ENCODE measurements around the gene PNRC2. TPM values are rescaled to one million over a fixed set of nuclear protein-coding genes. Genes with fewer than 3 reads are reported as not detected.
"Not testable (repeated sequence)": the region's sequence is repeated elsewhere in the genome, so short reads cannot be mapped to it uniquely, and the experiment has no call there.

PNRC2 gene
- total RNA-seq, 1 experiment from 2014 or later, result 67.7 TPM

- H3K9me3 ChIP-seq (ENCODE audit: insufficient read depth, low read depth), result no peaks in the 10 kb centered on the region
- H3F3A ChIP-seq (ENCODE audit: insufficient read depth, low read depth), result peaks cover 18% of the 10 kb centered on the region; the same call in 1 of the 2 replicates
- no TSS peak for BruUV-seq (replicated peaks)
- DNase-seq, result no peak
- CTCF ChIA-PET, result no interaction called here
- no peaks in the 10 kb centered on the region for H3K36me3 ChIP-seq (ENCODE audit: low read depth)
- intact Hi-C loops (cut with micrococcal nuclease; ENCODE audit: unreplicated experiment), result no loop called here
- no peak overlapping the region for H2AFZ ChIP-seq
- H3K79me2 ChIP-seq (ENCODE audit: low read depth), result no peaks in the 10 kb centered on the region
- H3K9me2 ChIP-seq (ENCODE audit: insufficient read depth), result no peaks in the 10 kb centered on the region
- no peak overlapping the region for H3K4me3 ChIP-seq
- peaks cover 39% of the 10 kb centered on the region for H3K4me1 ChIP-seq (replicated peaks; ENCODE audit: insufficient read depth)
- TF ChIP-seq EZH2 (IDR thresholded peaks at IDR 0.05; ENCODE audit: low read depth) (no peak), CTCF (conservative IDR thresholded peaks at IDR 0.05) (no peak)
- H3K27me3 ChIP-seq (ENCODE audit: insufficient read depth, low read depth), result no peaks in the 10 kb centered on the region
- POLR2A ChIA-PET (ENCODE audit: unreplicated experiment), result no interaction called here
- H4K20me1 ChIP-seq (ENCODE audit: insufficient read depth), result no peaks in the 10 kb centered on the region
- H3K4me2 ChIP-seq, result no peak overlapping the region
- no peak overlapping the region for H3K27ac ChIP-seq
These were observed 47.5 kb downstream of the PNRC2 start for GRCh38 chr1:24007079-24007478.

- DNase-seq; H3K9me3 ChIP-seq (ENCODE audit: insufficient read depth, low read depth); H4K20me1 ChIP-seq (ENCODE audit: insufficient read depth); H3K79me2 ChIP-seq (ENCODE audit: low read depth); H3K27me3 ChIP-seq (ENCODE audit: insufficient read depth, low read depth); H2AFZ ChIP-seq; BruUV-seq (replicated peaks); H3K36me3 ChIP-seq (ENCODE audit: low read depth); H3K4me3 ChIP-seq; H3K9me2 ChIP-seq (ENCODE audit: insufficient read depth); H3K27ac ChIP-seq; POLR2A ChIA-PET (ENCODE audit: unreplicated experiment): not testable (repeated sequence)
- Histone ChIP-seq H3K4me1 (replicated peaks; ENCODE audit: insufficient read depth) (peaks cover 29% of the 10 kb centered on the region), H3F3A (ENCODE audit: insufficient read depth, low read depth) (peaks cover 10% of the 10 kb centered on the region; the same call in 1 of the 2 replicates), H3K4me2 (peak overlapping the region; percentile 40; the same call in 1 of the 2 replicates)
- CTCF ChIA-PET, result interaction anchor here (0.7 to 0.9 kb wide), 2 partner anchors 10 kb away, joined by 3 read pairs; no protein-coding TSS in a partner anchor
- intact Hi-C loops (cut with micrococcal nuclease; ENCODE audit: unreplicated experiment), result loop anchor here (2.0 kb wide), 1 partner anchor 28 kb away; the partner anchor contains the start of gene SRSF10
These were observed 49.1 kb downstream of the PNRC2 start for GRCh38 chr1:24008574-24009184.

- intact Hi-C loops (cut with micrococcal nuclease; ENCODE audit: unreplicated experiment), result loop anchor here (2.0 kb wide), 1 partner anchor 29 kb away; the partner anchor contains the start of gene SRSF10
- H3K4me3 ChIP-seq, result no peak overlapping the region
- no peak for TF ChIP-seq CTCF (conservative IDR thresholded peaks at IDR 0.05)
- H3K27me3 ChIP-seq (ENCODE audit: insufficient read depth, low read depth), result no peaks in the 10 kb centered on the region
- H4K20me1 ChIP-seq (ENCODE audit: insufficient read depth), result no peaks in the 10 kb centered on the region
- H3K4me1 ChIP-seq (replicated peaks; ENCODE audit: insufficient read depth), result peaks cover 23% of the 10 kb centered on the region
- H3K27ac ChIP-seq, result no peak overlapping the region
- no peaks in the 10 kb centered on the region for H3K79me2 ChIP-seq (ENCODE audit: low read depth)
- peak; percentile 53 to 85 for DNase-seq
- H3F3A ChIP-seq (ENCODE audit: insufficient read depth, low read depth), result peaks cover 7% of the 10 kb centered on the region; the same call in 1 of the 2 replicates
- H3K9me3 ChIP-seq (ENCODE audit: insufficient read depth, low read depth), result no peaks in the 10 kb centered on the region
- POLR2A ChIA-PET (ENCODE audit: unreplicated experiment), result interaction anchor here (0.7 to 0.9 kb wide), 2 partner anchors 13 to 52 kb away, joined by 3 to 5 read pairs; no protein-coding TSS in a partner anchor
- H3K36me3 ChIP-seq (ENCODE audit: low read depth), result no peaks in the 10 kb centered on the region
- CTCF ChIA-PET, result interaction anchor here (0.7 to 0.9 kb wide), 3 partner anchors 9 to 28 kb away, joined by 3 read pairs; no protein-coding TSS in a partner anchor
- BruUV-seq (replicated peaks), result no TSS peak
- H3K9me2 ChIP-seq (ENCODE audit: insufficient read depth), result no peaks in the 10 kb centered on the region
- H3K4me2 ChIP-seq, result peak overlapping the region; percentile 40
- no peak overlapping the region for H2AFZ ChIP-seq
These were observed 49.8 kb downstream of the PNRC2 start for GRCh38 chr1:24009406-24009805.

Data from PC-9 (cell line).